Fibroblast of lung (primary cell): ENCODE results near the gene CRTC1.

Experiments used
- CTCF ChIP-seq, 2 donors: IDR thresholded peaks in 1 of 2; conservative IDR thresholded peaks in 1 of 2; 1 replicate in 1 of 2; 2 replicates in 1 of 2; pipeline ENCODE4 v1.5.1; 2011 to 2012; ENCODE audit warnings: low read length in 2 of 2, control low read depth in 1 of 2, inconsistent platforms in 1 of 2, low read depth in 1 of 2, mild to moderate bottlenecking in 1 of 2
- EZH2 ChIP-seq: IDR thresholded peaks from 2 replicates; pipeline ENCODE4 v1.5.1; 2012; ENCODE audit warnings: low read length, control low read depth, mild to moderate bottlenecking; ENCODE audit errors: missing control alignments

GRCh38 chr19:18712981-18713380, 29.5 kb downstream of the CRTC1 start:
- TF ChIP-seq CTCF (conservative IDR thresholded peaks at IDR 0.05 in 1 of 2, IDR thresholded peaks at IDR 0.05 in 1 of 2; ENCODE audit: low read depth in 1 of 2, low read length in 2 of 2) (no peak), EZH2 (no peak)
